Stimulated activated CD8-positive, alpha-beta memory T cell treated with anti-CD3 and anti-CD28 coated beads, Interleukin-4, amount 100 ng/mL, for 1 hour (primary cell): Measurements from ENCODE around the gene CTNND2.

Experiments
- DNase-seq, 2 donors: peaks; one replicate each; pipeline ENCODE4 v3.0.0-alpha.2; 2020; ENCODE audit warnings: low read depth in 2 of 2, low spot score in 1 of 2

Gene CTNND2

DNA sequence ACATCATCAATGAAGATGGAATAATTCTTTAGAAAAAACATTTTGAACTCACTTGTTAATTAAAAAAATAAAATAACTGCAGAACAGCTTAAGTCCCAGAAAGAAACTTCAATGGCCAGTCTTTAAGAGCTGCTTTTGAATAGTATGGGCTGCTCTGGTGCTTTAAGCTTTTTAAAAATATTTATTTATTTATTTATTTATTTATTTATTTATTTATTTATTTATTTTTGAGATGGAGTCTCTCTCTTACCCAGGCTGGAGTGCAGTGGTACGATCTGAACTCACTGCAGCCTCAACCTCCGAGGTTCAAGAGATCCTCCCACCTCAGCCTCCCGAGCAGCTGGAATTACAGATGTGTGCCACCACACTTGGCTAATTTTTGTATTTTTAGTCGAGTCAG is 626.9 kb downstream of the CTNND2 start:
- DNase-seq = no peak

GRCh38 chr5:11273180-11273903 is 630.9 kb downstream of the CTNND2 start:
- no peak for DNase-seq

DNA sequence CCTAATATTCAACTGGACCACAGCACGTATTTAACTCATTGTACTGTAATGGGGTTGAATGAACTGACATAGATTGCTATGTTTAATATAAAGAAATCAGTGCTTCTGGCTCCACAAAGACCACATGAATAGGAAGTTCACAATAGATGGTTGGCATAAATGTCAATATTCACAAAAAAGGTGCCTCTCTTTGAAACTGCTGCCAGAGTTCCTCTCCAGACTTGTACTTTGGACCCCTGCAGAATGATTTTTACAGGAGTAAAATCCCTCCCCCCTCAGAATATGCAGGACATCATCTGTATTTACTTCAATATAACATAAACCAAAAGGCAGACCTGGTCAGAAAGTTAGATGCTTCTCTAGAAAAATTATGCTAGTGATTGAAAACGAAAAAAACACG is 634.7 kb downstream of the CTNND2 start:
- DNase-seq = no peak

- DNase-seq = no peak
These were observed 635.4 kb downstream of the CTNND2 start for GRCh38 chr5:11268891-11269290.

- DNase-seq = no peak
These were observed 637.9 kb downstream of the CTNND2 start for GRCh38 chr5:11266331-11266730.

DNA sequence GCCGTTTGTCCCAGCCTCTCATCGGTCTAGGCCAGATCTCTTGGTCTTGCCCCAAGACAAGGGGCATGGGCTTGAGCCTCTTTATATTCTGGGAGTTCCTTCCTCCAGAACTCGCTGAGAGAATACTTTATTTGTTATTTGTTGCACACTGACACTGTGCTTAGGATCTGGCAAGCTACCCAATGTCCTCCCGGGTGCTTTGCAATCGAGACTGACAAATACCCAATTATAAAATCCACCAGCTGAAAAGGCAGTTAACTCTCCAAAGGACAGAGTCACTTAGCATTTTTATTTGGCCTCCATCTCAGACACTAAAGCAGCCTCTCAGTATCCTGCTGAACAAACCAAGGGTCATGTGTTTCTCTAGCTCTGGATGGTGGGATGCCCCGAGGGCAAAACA is 643.0 kb downstream of the CTNND2 start:
- no peak for DNase-seq

GRCh38 chr5:11258001-11258400 is 646.2 kb downstream of the CTNND2 start:
- DNase-seq = no peak

- no peak for DNase-seq
These were observed 651.7 kb downstream of the CTNND2 start for GRCh38 chr5:11252523-11252922.

DNA sequence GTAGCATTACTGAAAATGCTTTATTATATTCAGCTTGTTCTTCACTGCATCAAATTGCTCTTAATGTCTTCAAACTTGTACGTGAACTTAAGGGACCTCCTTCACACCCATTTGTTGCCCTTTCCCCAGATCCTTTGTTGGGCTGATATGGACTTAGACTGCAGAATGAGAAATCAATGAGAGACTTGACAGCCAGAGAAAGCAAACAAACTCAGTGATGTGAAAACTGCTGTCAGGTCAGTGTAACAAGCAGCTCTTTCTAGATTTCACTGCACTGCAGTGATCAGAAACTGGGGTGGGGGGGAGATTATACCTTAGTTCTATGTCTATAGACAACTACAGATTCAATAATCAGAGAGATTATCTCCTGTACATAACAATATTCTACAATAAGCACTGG is 652.2 kb downstream of the CTNND2 start:
- DNase-seq = no peak

- no peak for DNase-seq
These were observed 653.0 kb downstream of the CTNND2 start for GRCh38 chr5:11251247-11251646.

DNA sequence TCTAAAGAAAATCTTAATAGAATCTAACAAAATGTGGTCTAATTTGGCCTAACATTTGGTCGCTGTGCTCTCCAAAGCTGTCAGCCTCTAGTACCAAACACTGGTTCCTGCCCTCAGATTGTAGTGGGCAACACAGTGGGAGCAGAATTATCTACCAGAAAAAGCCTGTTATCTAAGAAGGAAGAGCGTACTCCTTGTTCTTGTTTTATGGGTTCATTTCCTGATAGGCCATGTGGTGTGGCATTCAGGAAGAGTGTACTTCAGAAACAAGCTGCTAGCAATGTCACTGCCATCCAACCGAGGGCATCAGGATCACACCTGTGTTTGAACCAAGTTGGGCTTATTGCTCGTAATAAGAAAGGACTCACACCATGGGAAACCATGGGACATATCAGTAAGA is 655.3 kb downstream of the CTNND2 start:
- DNase-seq = no peak

- no peak for DNase-seq
These were observed 657.0 kb downstream of the CTNND2 start for GRCh38 chr5:11247224-11247623.

DNA sequence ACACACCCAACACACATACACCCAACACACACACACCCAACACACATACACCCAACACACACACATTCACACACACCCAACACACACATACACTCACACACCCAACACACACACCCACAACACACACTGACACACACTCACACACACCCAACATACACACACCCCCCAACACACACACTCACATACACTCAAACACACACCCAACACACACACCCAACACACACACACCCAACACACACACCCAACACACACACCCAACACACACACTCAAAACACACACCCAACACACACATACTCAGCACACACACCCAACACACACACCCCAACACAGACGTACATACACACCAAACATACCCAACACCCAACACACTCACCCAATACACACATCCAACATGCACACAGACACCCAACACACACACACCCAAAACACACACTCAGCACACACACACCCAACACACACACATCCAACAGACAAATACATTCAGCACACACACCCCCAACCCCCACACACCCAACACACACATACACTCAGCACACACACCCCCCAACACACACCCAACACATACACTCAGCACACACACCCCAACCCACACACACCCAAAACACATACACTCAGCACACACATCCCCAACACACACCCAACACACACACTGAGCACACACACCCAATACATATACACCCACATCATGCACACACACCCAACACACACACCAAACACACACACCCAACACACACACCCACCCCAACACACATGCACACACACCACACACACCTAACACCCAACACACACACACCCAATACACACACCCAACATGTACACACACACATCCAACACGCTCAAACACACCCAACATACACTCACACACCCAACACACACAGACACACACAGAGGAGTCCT is 663.7 kb downstream of the CTNND2 start:
- no peak for DNase-seq

DNA sequence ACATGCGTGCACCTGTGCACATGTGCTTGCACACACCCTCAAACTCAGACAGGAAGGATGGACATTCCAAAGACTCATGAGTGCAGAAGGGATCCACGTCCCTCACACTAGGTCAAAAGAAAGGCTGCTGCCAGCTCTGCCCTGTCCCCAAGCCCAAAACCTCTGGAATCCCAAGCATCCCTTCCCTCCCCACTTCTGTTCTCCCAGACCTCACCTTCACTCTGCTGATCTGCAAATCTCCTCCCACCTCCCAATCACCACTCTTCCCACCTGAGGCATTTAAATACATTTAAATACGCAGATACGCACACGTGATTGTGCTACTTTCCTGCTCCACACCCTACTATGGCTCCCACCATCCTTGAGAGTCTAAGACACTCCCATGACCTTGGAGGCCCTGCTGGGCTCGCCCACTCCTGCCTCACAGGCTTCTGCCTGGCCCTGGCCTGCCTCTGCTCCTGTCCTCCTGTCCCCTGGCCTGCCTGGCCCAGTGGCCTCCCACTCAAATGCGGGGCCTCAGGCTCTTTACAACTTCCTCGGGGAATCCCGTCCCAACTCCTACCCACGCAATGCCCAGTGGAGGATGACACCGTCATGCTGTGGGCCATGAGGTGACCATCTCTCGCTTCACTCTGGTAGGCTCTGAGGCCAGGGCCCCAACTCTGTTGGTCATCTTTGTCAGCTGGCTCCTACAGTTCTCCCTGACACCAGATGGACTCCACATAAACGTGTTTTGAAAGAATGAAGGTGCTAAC is 664.8 kb downstream of the CTNND2 start:
- DNase-seq = no peak

DNA sequence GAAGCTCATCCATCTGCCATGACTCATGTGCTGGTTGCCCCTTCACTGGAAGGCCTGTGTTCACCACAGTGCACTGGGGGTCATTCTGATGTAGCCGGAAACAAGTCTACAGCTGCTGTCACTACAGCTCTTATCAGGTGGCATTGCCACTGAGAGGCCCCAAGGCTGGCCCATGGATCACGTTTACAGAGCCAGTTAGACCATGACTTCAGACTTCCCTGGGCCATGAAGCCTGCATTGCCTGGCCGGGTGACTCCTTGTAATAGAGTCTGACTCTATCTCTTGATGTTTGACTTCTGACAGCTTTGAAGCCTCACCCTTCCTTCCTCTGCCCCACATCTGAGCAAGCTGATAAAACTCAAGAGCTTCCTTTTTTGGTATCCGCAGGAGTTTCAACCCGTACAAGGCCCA is 669.7 kb downstream of the CTNND2 start:
- DNase-seq = no peak

DNA sequence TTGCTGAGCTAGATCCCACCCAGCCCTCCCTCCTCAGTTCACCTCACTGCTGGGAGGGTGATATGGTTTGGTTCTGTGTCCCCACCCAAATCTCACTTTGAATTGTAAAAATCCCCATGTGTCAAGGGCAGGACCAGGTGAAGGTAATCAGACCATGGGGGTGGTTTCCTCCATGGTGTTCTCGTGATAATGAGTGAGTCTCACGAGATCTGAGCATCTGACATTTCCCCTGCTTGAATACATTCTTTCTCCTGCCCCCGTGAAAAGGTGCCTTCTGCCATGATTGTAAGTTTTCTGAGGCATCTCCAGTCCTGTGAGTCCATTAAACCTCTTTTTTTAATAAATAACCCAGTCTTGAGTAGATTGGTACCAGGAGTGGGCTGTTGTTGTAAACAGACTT is 673.4 kb downstream of the CTNND2 start:
- DNase-seq = no peak

DNA sequence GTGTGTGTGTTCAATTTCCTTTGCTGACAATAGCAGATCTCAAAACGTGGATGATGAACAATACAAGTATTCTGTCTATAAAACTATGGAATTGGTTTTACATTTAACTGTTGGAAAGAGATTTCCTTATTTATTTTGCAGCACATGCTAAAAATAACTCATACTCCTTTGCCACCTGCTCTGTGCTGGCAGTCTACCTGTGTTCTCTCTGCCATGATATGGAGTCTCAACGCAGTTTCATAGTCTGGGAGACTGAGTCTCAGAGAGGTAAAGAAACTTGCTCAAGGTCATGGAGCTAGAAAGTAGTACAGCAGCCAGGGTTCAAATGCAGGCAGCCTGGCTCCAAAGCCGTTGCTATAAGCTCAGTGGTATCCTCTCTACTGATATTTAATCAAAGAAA is 677.2 kb downstream of the CTNND2 start:
- no peak for DNase-seq

- DNase-seq = no peak
These were observed 679.6 kb downstream of the CTNND2 start for GRCh38 chr5:11224436-11225187.

DNA sequence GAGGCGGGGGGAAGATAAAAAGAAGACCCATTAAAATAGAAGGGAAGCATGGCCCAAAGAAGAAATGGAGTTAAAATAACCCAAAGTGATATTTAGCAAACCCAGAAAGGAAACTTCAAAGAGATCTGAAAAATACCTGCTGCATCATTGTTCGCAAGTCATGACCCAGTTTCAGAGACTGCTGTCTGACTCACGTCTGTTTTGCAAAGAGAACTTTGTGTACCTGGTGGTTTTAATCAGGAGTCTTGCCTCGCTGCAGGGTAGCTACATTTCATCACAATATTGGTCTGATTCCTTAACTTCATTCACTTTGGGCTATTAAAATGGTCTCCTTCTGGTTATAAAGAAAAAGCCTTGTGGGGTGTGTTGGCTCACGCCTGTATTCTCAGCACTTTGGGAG is 682.1 kb downstream of the CTNND2 start:
- no peak for DNase-seq

DNA sequence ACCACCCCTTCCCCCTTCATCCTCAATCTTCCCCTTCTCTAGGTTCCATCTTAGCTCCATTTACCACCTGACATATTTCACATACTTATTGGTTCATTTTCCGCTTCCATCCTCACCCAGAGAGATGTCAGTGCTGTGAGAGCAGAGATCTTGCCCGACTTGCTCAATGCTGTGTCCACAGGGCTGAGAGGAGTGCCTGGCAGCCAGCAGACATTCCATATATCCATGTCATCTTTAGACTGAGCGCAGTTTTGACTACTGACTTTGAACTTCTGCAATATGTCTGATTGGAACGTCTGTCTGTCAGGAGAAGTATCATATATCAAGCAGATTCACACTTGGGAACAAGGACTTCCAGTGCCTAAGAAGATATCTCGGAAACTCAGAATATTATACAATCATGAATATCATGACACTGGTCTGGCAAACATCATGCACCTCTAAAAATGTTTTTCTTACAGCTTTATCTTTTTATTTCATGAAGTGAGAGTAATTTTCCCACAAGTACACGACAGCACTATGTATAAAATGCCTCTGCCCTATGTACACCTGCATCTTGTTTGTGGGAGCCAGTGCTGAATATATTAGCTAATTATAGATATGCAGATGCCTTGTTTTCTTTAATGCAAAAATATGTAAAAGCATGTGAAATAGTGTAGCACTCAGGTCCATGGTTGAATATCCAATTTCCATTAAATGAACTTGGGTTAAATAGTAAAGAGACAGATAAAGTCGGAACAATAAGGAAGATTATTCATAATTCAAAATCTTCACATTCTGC is 689.2 kb downstream of the CTNND2 start:
- no peak for DNase-seq
